H9 (cell line): ENCODE data around the gene OVCH2. TPM values are rescaled to one million over a fixed set of nuclear protein-coding genes. Genes with fewer than 3 reads are reported as not detected.

Experiments
- DNase-seq: peaks from one replicate; pipeline ENCODE4 v3.0.0-alpha.2; 2017
- H2AFZ ChIP-seq: one replicate; pipeline ENCODE4 v1.6.1; 2013; ENCODE audit warnings: mild to moderate bottlenecking, low read length, control low read depth, moderate library complexity
- H2AK5ac ChIP-seq: 2 replicates; pipeline ENCODE4 v1.6.1; 2013; ENCODE audit warnings: low read length, control low read depth, mixed read lengths; ENCODE audit not compliant: insufficient read length
- H2BK120ac ChIP-seq: one replicate; pipeline ENCODE4 v1.6.1; 2013; ENCODE audit warnings: low read depth, mild to moderate bottlenecking, low read length, control low read depth, inconsistent platforms; ENCODE audit not compliant: poor library complexity, severe bottlenecking
- H2BK12ac ChIP-seq: 2 replicates; pipeline ENCODE4 v1.6.1; 2013; ENCODE audit warnings: low read length, control low read depth, mixed read lengths, low read depth; ENCODE audit not compliant: insufficient read length
- H2BK15ac ChIP-seq: 2 replicates; pipeline ENCODE4 v1.6.1; 2013; ENCODE audit warnings: low read depth, low read length, control low read depth
- H2BK20ac ChIP-seq: one replicate; pipeline ENCODE4 v1.6.1; 2013; ENCODE audit warnings: low read depth, mild to moderate bottlenecking, low read length, control low read depth, inconsistent platforms; ENCODE audit not compliant: poor library complexity, severe bottlenecking
- H2BK5ac ChIP-seq: 2 replicates; pipeline ENCODE4 v1.6.1; 2013; ENCODE audit warnings: low read length, control low read depth, mixed read lengths; ENCODE audit not compliant: insufficient read length
- H3K14ac ChIP-seq: 2 replicates; pipeline ENCODE4 v1.6.1; 2013; ENCODE audit warnings: low read length, control low read depth; ENCODE audit not compliant: insufficient read depth
- H3K18ac ChIP-seq: 2 replicates; pipeline ENCODE4 v1.6.1; 2013; ENCODE audit warnings: low read depth, mild to moderate bottlenecking, mixed read lengths, low read length, control low read depth; ENCODE audit not compliant: insufficient read length
- H3K23ac ChIP-seq: 2 replicates; pipeline ENCODE4 v1.6.1; 2013; ENCODE audit warnings: low read length, control low read depth, mixed read lengths, low read depth; ENCODE audit not compliant: insufficient read length
- H3K23me2 ChIP-seq: 2 replicates; pipeline ENCODE4 v1.6.1; 2013; ENCODE audit warnings: low read depth, mild to moderate bottlenecking, mixed read lengths, low read length, control low read depth; ENCODE audit not compliant: insufficient read length, poor library complexity, severe bottlenecking
- H3K27ac ChIP-seq: 2 replicates; pipeline ENCODE4 v1.5.1; 2013; ENCODE audit warnings: low read length, control low read depth, mixed read lengths, low read depth; ENCODE audit not compliant: insufficient read length
- H3K27me3 ChIP-seq: 2 replicates; pipeline ENCODE4 v1.6.1; 2013; ENCODE audit warnings: low read length, control low read depth, inconsistent platforms; ENCODE audit not compliant: insufficient read depth
- H3K4ac ChIP-seq: 2 replicates; pipeline ENCODE4 v1.6.1; 2013; ENCODE audit warnings: low read depth, mild to moderate bottlenecking, control low read depth, inconsistent platforms, low read length, moderate library complexity
- H3K4me1 ChIP-seq: 2 replicates; pipeline ENCODE4 v1.6.1; 2013; ENCODE audit warnings: low read length, control low read depth, inconsistent platforms; ENCODE audit not compliant: insufficient read depth
- H3K4me2 ChIP-seq: 2 replicates; pipeline ENCODE4 v1.6.1; 2013; ENCODE audit warnings: low read length, control low read depth, mixed read lengths; ENCODE audit not compliant: insufficient read length, insufficient read depth
- H3K56ac ChIP-seq: 2 replicates; pipeline ENCODE4 v1.6.1; 2013; ENCODE audit warnings: low read depth, mild to moderate bottlenecking, mixed read lengths, low read length, control low read depth; ENCODE audit not compliant: insufficient read length
- H3K79me1 ChIP-seq: 2 replicates; pipeline ENCODE4 v1.6.1; 2013; ENCODE audit warnings: low read depth, mild to moderate bottlenecking, moderate library complexity, low read length, control low read depth, inconsistent platforms; ENCODE audit not compliant: insufficient read depth, poor library complexity, severe bottlenecking
- H3K79me2 ChIP-seq: 2 replicates; pipeline ENCODE4 v1.6.1; 2013; ENCODE audit warnings: low read length, control low read depth, inconsistent platforms; ENCODE audit not compliant: insufficient read depth
- H3K9ac ChIP-seq: 2 replicates; pipeline ENCODE4 v1.6.1; 2013; ENCODE audit warnings: low read length, control low read depth, mixed read lengths; ENCODE audit not compliant: insufficient read length; ENCODE audit errors: extremely low read depth
- H3K9me3 ChIP-seq: one replicate; pipeline ENCODE4 v1.6.1; 2013; ENCODE audit warnings: low read depth, low read length, inconsistent platforms; ENCODE audit not compliant: control insufficient read depth
- H3T11ph ChIP-seq: one replicate; pipeline ENCODE4 v1.6.1; 2013; ENCODE audit warnings: mild to moderate bottlenecking, low read length, control low read depth, inconsistent platforms
- H4K20me1 ChIP-seq: one replicate; pipeline ENCODE4 v1.6.1; 2013; ENCODE audit not compliant: control insufficient read depth, insufficient read length, insufficient read depth
- H4K5ac ChIP-seq: 2 replicates; pipeline ENCODE4 v1.6.1; 2013; ENCODE audit warnings: low read depth, mild to moderate bottlenecking, mixed read lengths, low read length, control low read depth; ENCODE audit not compliant: insufficient read length
- H4K8ac ChIP-seq: replicated peaks from 2 replicates; pipeline ENCODE4 v1.6.1; 2013; ENCODE audit warnings: low read length, control low read depth, mixed read lengths, low read depth; ENCODE audit not compliant: insufficient read length
- H4K91ac ChIP-seq: 2 replicates; pipeline ENCODE4 v1.6.1; 2013; ENCODE audit warnings: low read depth, mild to moderate bottlenecking, moderate library complexity, mixed read lengths, low read length, control low read depth; ENCODE audit not compliant: insufficient read length
- H3K27ac Mint-ChIP-seq, 3 experiments: 2 replicates in 2 of 3; 3 replicates in 1 of 3; pipeline ENCODE4 v1.8.0; 2020 to 2021; ENCODE audit warnings: mixed read lengths in 3 of 3, mild to moderate bottlenecking in 1 of 3, moderate library complexity in 1 of 3
- H3K27me3 Mint-ChIP-seq: 2 replicates; pipeline ENCODE4 v1.8.0; 2021; ENCODE audit warnings: low read depth, mild to moderate bottlenecking, moderate library complexity, mixed read lengths
- H3K36me3 Mint-ChIP-seq, 3 experiments: 2 replicates in 2 of 3; 3 replicates in 1 of 3; pipeline ENCODE4 v1.8.0; 2020 to 2021; ENCODE audit warnings: low read depth in 3 of 3, mixed read lengths in 3 of 3; ENCODE audit not compliant: insufficient read depth in 1 of 3
- H3K4me1 Mint-ChIP-seq, 2 experiments: 2 replicates each; pipeline ENCODE4 v1.8.0; 2020; ENCODE audit warnings: mixed read lengths in 2 of 2
- H3K4me3 Mint-ChIP-seq, 2 experiments: 2 replicates in 1 of 2; 3 replicates in 1 of 2; pipeline ENCODE4 v1.8.0; 2020 to 2021; ENCODE audit warnings: mild to moderate bottlenecking in 2 of 2, mixed read lengths in 2 of 2, moderate library complexity in 1 of 2
- H3K9me3 Mint-ChIP-seq, 2 experiments: 2 replicates in 1 of 2; 3 replicates in 1 of 2; pipeline ENCODE4 v1.8.0; 2020; ENCODE audit warnings: mild to moderate bottlenecking in 2 of 2, mixed read lengths in 2 of 2, moderate library complexity in 1 of 2
- CTCF ChIP-seq: fragments of 200-600 bp; sonication (generic); conservative IDR thresholded peaks from 3 replicates; pipeline ENCODE4 v1.8.0; 2021; ENCODE audit warnings: antibody characterized with exemption, mild to moderate bottlenecking
- WGBS: extraction: QIAGEN DNeasy Blood & Tissue Kit; methylation state at CpG from one replicate; pipeline ENCODE4 v1.1.7; 2013; ENCODE audit warnings: missing lambda C conversion rate, low lambda C conversion rate, mixed read lengths; ENCODE audit not compliant: insufficient read length; ENCODE audit errors: extremely low coverage; 5-methylcytosine and 5-hydroxymethylcytosine counted together
- total RNA-seq: library from RNA; stranded (reverse); gene quantifications from 2 replicates; pipeline ENCODE4 v1.2.1, GENCODE V29; 2021

OVCH2 gene
- total RNA-seq, 1 experiment from 2014 or later, result 0.46 TPM

GRCh38 chr11:7666292-7666866 lies 39.9 kb downstream of the OVCH2 start:
- TF ChIP-seq CTCF, result no peak
- Mint-ChIP-seq H3K27ac (no peak overlapping the region; a peak in 1 of 7 replicates), H3K4me3 (no peak overlapping the region), H3K9me3 (peaks cover 13 to 31% of the 10 kb centered on the region in 2 experiments), H3K27me3 (no peaks in the 10 kb centered on the region; the same call in 1 of the 2 replicates), H3K36me3 (peaks cover 38 to 78% (median 75%) of the 10 kb centered on the region in 3 experiments), H3K4me1 (peaks cover 28 to 30% of the 10 kb centered on the region in 2 experiments)
- H2BK120ac ChIP-seq, result no peak overlapping the region
- H2AFZ ChIP-seq, result no peak overlapping the region
- H4K5ac ChIP-seq, result no peak overlapping the region
- H3K18ac ChIP-seq, result no peak overlapping the region
- no peaks in the 10 kb centered on the region for H3K27me3 ChIP-seq
- H4K91ac ChIP-seq, result no peak overlapping the region
- no peak overlapping the region for H3K27ac ChIP-seq
- no peak overlapping the region for H3K56ac ChIP-seq
- no peak overlapping the region for H3K14ac ChIP-seq
- no peaks in the 10 kb centered on the region for H4K20me1 ChIP-seq
- H3K9ac ChIP-seq, result no peak overlapping the region
- H3K9me3 ChIP-seq, result peaks cover 12% of the 10 kb centered on the region
- no peak overlapping the region for H3K4ac ChIP-seq
- no peak overlapping the region for H2BK5ac ChIP-seq
- H3K4me2 ChIP-seq, result no peak overlapping the region
- H3K23ac ChIP-seq, result no peak overlapping the region
- WGBS, result no CpG with 5 or more reads among the region's 7 CpGs
- H4K8ac ChIP-seq, result no peak overlapping the region
- no peaks in the 10 kb centered on the region for H3K79me1 ChIP-seq
- H3K23me2 ChIP-seq, result no peaks in the 10 kb centered on the region
- H2BK15ac ChIP-seq, result no peak overlapping the region
- H2BK12ac ChIP-seq, result no peak overlapping the region
- H3T11ph ChIP-seq, result no peak overlapping the region
- H2AK5ac ChIP-seq, result no peak overlapping the region
- no peak for DNase-seq
- no peaks in the 10 kb centered on the region for H3K79me2 ChIP-seq
- peaks cover 5% of the 10 kb centered on the region; the same call in 1 of the 2 replicates for H3K4me1 ChIP-seq
- no peak overlapping the region for H2BK20ac ChIP-seq
